ENCODE data around the gene ATP2C2.
"Not testable (repeated sequence)": the region's sequence is repeated elsewhere in the genome, so short reads cannot be mapped to it uniquely, and the experiment has no call there.

The ATP2C2 gene

GRCh38 chr16:84369105-84369504 is 767 bp downstream of the ATP2C2 start:
- DNase-seq, result no peak

GRCh38 chr16:84369938-84370627 is 1.7 kb downstream of the ATP2C2 start:
- no peak for DNase-seq

- DNase-seq, result no peak
These were observed 2.6 kb downstream of the ATP2C2 start for GRCh38 chr16:84370723-84371552.

GRCh38 chr16:84371553-84371865 is 3.2 kb downstream of the ATP2C2 start:
- DNase-seq, result no peak

GRCh38 chr16:84373907-84374489 is 5.7 kb downstream of the ATP2C2 start:
- DNase-seq, result no peak

- DNase-seq, result no peak
These were observed 9.8 kb downstream of the ATP2C2 start for GRCh38 chr16:84378099-84378498.

GRCh38 chr16:84378567-84378966 is 10.2 kb downstream of the ATP2C2 start:
- no peak for DNase-seq

- no peak for DNase-seq
These were observed 10.8 kb downstream of the ATP2C2 start for GRCh38 chr16:84379008-84379708.

- DNase-seq, result peak; percentile 10
These were observed 11.5 kb downstream of the ATP2C2 start for GRCh38 chr16:84379709-84380362.

- DNase-seq, result peak; percentile 78
These were observed 12.1 kb downstream of the ATP2C2 start for GRCh38 chr16:84380405-84380804.

- no peak for DNase-seq
These were observed 14.1 kb downstream of the ATP2C2 start for GRCh38 chr16:84382396-84382795.

- no peak for DNase-seq
These were observed 14.8 kb downstream of the ATP2C2 start for GRCh38 chr16:84383106-84383505.

GRCh38 chr16:84386047-84386446 is 17.7 kb downstream of the ATP2C2 start:
- DNase-seq, result no peak

- no peak for DNase-seq
These were observed 18.7 kb downstream of the ATP2C2 start for GRCh38 chr16:84387021-84387420.

- DNase-seq, result no peak
These were observed 21.9 kb downstream of the ATP2C2 start for GRCh38 chr16:84390131-84390785.

GRCh38 chr16:84391151-84392030 is 23.1 kb downstream of the ATP2C2 start:
- DNase-seq, result no peak

- no peak for DNase-seq
These were observed 23.7 kb downstream of the ATP2C2 start for GRCh38 chr16:84392031-84392360.

- not testable (repeated sequence) for DNase-seq
These were observed 27.7 kb downstream of the ATP2C2 start for GRCh38 chr16:84396082-84396481.

- DNase-seq, result no peak
These were observed 28.2 kb downstream of the ATP2C2 start for GRCh38 chr16:84396537-84397008.

GRCh38 chr16:84397090-84397489 is 28.8 kb downstream of the ATP2C2 start:
- no peak for DNase-seq

- DNase-seq, result no peak
These were observed 30.4 kb downstream of the ATP2C2 start for GRCh38 chr16:84398701-84399100.

Measured in hematopoietic multipotent progenitor cell treated with erythropoietin and hydrocortisone succinate and interleukin-3 and kit ligand, for 4 days (in vitro differentiated cells).